Stimulated activated naive CD8-positive, alpha-beta T cell treated with anti-CD3 and anti-CD28 coated beads, Interleukin-15, Interleukin-2, amounts not matched to agents 100 ng/mL and 50 ng/mL, for 24 hours (primary cell): ENCODE results near the gene THSD4.
"Not testable (repeated sequence)": the region's sequence is repeated elsewhere in the genome, so short reads cannot be mapped to it uniquely, and the experiment has no call there.

ENCODE experiments used
- H3K27ac Mint-ChIP-seq: one replicate; pipeline ENCODE4 v1.8.0; 2021; ENCODE audit warnings: mild to moderate bottlenecking, mixed read lengths
- H3K27me3 Mint-ChIP-seq: one replicate; pipeline ENCODE4 v1.8.0; 2021; ENCODE audit warnings: mixed read lengths
- H3K36me3 Mint-ChIP-seq: one replicate; pipeline ENCODE4 v1.8.0; 2021; ENCODE audit warnings: low read depth, mixed read lengths
- H3K4me1 Mint-ChIP-seq: one replicate; pipeline ENCODE4 v1.8.0; 2021; ENCODE audit warnings: low read depth, mixed read lengths
- H3K4me3 Mint-ChIP-seq: one replicate; pipeline ENCODE4 v1.8.0; 2021; ENCODE audit warnings: mild to moderate bottlenecking, mixed read lengths
- H3K9me3 Mint-ChIP-seq: one replicate; pipeline ENCODE4 v1.8.0; 2021; ENCODE audit warnings: mixed read lengths

THSD4 gene

GRCh38 chr15:71142780-71143179, 27.5 kb downstream of the THSD4 start:
- Mint-ChIP-seq H3K27me3 (peaks cover 8% of the 10 kb centered on the region), H3K4me1 (no peaks in the 10 kb centered on the region)

GRCh38 chr15:71143373-71144310, 28.4 kb downstream of the THSD4 start:
- Mint-ChIP-seq H3K27me3 (peaks cover 8% of the 10 kb centered on the region), H3K4me1 (no peaks in the 10 kb centered on the region), H3K4me3 (no peak overlapping the region), H3K9me3 (peaks cover 4% of the 10 kb centered on the region), H3K36me3 (no peaks in the 10 kb centered on the region), H3K27ac (no peak overlapping the region)

More at GRCh38 chr15:71142780-71143179, 27.5 kb downstream of the THSD4 start:
- Mint-ChIP-seq H3K36me3 (no peaks in the 10 kb centered on the region), H3K9me3 (peaks cover 4% of the 10 kb centered on the region), H3K4me3 (no peak overlapping the region), H3K27ac (no peak overlapping the region)

- Mint-ChIP-seq H3K4me3 (no peak overlapping the region), H3K9me3 (no peaks in the 10 kb centered on the region), H3K36me3 (no peaks in the 10 kb centered on the region), H3K27ac (no peak overlapping the region), H3K27me3 (peaks cover 4% of the 10 kb centered on the region), H3K4me1 (no peaks in the 10 kb centered on the region)
Measured at GRCh38 chr15:71145648-71146047, 30.4 kb downstream of the THSD4 start.

DNA sequence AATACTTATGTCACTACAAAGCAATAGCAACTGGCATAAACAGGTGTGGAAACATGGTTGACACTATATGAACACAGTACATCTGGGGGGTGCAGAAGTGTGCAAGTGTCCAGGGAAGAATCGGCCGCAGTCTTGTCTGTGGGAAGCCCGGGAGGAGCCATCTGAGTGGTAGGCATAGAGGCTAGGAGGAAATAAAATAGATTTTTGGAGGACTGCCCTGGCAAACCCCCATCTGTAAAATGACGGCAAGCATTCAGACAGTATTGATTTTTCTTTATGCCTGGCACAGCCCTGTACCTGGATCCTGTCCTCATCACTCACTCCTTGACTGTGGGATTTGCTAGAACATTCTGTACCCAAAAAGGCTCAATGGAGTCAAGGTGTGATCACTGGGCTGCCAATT, 31.3 kb downstream of the THSD4 start:
- Mint-ChIP-seq H3K27me3 (peaks cover 4% of the 10 kb centered on the region), H3K4me3 (no peak overlapping the region)

GRCh38 chr15:71148048-71148447, 32.8 kb downstream of the THSD4 start:
- Mint-ChIP-seq H3K4me1 (no peaks in the 10 kb centered on the region), H3K4me3 (no peak overlapping the region), H3K36me3 (no peaks in the 10 kb centered on the region), H3K9me3 (no peaks in the 10 kb centered on the region), H3K27ac (no peak overlapping the region), H3K27me3 (peaks cover 4% of the 10 kb centered on the region)

More for the DNA sequence above, 31.3 kb downstream of the THSD4 start:
- Mint-ChIP-seq H3K9me3 (no peaks in the 10 kb centered on the region), H3K4me1 (no peaks in the 10 kb centered on the region), H3K27ac (no peak overlapping the region), H3K36me3 (no peaks in the 10 kb centered on the region)

DNA sequence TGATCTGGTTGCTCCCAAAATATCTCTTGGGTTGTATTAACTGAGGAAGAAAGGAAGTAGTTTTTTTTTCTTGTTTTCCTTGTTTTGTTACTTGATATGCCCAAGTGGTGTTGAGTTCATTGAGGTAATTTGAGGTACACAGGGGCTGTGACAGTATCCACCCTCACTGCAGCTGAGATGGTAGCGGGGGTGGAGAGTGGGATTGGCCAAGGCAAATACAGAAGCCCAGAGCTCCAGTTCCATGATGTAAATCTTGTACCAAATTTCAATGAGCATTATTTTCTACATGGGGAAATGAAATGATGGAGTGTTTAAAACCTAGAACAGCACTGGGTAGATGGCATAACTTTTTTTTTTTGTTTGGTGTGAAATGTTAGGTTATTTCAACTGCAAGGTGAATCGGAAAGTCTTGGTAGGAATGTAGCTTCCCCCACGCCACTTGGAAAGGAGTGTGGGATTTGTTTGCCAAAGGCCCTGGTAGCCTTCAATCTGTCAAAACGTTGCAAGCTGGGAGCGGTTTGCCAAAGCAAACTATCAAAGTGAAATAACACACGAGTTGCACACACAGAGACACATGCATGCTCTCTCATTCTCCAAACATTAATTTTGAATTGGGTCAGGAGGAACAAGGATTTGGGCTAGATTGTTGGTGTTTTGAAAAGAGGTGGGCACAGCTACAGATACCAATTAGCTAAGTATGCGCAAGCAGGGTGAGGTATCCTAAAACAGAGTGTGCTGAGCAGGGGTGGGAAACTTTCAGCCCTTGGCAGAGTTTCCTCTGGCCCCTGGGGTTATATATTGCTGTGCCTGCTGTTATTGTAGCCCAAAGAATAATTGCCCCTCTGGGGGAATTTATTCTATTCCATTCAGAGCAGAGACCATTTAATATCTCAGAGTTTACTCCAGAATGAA, 34.6 kb downstream of the THSD4 start:
- Mint-ChIP-seq H3K4me1 (no peaks in the 10 kb centered on the region), H3K9me3 (no peaks in the 10 kb centered on the region), H3K27me3 (peaks cover 1% of the 10 kb centered on the region), H3K36me3 (no peaks in the 10 kb centered on the region), H3K4me3 (no peak overlapping the region), H3K27ac (no peak overlapping the region)

DNA sequence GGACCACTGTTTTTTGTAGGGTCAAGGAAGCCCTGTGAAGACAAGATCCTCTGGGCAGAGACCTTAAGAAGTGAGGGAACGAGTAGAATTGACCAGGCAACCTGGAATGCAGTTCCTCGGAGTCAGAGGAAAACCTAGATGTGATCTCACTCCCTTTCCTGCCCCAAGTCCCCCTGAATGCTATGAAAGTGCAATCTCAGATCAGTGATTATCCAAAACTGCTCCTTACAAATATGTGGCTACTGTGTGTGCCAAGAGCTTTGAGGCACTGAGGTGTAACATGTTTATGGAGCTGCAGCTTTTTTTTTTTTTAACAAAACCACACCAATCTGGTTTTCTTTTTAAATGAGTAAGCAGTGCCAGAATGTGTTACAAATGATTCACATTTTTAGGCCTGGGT, 35.8 kb downstream of the THSD4 start:
- Mint-ChIP-seq H3K4me1 (no peaks in the 10 kb centered on the region), H3K27ac (no peak overlapping the region), H3K36me3 (no peaks in the 10 kb centered on the region), H3K4me3 (no peak overlapping the region), H3K9me3 (no peaks in the 10 kb centered on the region), H3K27me3 (no peaks in the 10 kb centered on the region)

- Mint-ChIP-seq H3K27me3 (no peaks in the 10 kb centered on the region), H3K27ac (no peak overlapping the region), H3K9me3 (no peaks in the 10 kb centered on the region), H3K36me3 (no peaks in the 10 kb centered on the region), H3K4me3 (no peak overlapping the region), H3K4me1 (no peaks in the 10 kb centered on the region)
Measured at GRCh38 chr15:71152542-71152941, 37.3 kb downstream of the THSD4 start.

DNA sequence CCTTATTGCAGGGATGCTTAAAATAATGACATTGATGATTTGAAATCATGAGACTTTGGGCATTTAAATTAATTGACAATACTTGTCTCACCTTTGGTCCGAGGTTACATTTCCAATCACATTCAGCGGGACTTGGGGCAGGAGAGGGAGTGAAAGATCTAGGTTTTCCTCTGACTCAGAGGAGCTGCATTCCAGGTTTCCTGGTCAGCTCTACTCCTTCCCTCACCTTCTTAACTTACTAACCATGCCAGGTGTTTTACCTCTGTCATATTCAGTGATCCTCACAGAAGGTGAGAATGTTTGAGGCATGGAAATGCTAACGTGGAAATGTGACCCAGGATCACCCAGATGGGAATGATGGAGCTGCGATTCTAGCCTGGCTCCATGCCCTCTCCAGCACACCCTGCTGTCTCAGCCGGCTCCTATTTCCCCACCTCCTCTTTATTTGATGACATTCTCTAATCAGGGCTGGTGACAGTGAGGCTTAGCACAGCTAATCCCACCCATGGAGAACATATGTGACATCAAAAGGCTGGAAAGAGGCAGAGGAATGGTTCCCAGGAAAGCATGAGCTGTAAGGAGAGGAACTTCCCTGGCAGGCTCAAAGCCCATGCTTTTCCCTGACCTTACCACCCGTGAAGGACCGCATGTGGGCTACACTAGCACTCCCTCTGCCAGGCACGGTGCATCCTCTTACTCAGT, 38.7 kb downstream of the THSD4 start:
- Mint-ChIP-seq H3K9me3 (no peaks in the 10 kb centered on the region), H3K27me3 (peaks cover 8% of the 10 kb centered on the region), H3K36me3 (no peaks in the 10 kb centered on the region), H3K4me3 (no peak overlapping the region), H3K27ac (no peak overlapping the region), H3K4me1 (no peaks in the 10 kb centered on the region)

DNA sequence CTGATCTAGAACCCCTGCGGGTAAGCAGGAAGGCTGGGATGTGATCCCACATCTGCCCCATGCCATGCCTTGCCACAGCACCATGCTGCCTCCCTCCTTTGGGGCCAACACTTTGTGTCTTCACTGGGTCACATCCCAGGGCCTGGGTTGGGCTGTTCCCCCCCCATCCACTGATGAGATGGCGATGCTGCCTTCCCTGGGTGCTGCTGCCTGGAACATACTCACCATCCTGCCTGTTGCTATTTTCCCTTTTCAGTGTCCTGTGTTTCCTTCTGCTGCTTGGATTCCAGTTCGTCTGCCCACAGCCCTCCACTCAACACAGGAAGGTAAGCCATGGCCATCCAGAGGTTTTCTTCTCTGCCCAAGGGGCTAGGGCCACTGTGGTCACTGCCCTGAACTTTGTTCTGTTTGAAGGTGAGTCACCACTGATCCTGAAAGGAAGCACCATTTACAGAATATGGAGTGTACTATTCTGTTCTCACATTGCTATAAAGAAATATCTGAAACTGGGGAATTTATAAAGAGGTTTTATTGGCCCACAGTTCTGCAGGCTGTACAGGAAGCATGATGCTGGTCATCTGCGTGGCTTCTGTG, 39.4 kb downstream of the THSD4 start:
- H3K27ac Mint-ChIP-seq = no peak overlapping the region

DNA sequence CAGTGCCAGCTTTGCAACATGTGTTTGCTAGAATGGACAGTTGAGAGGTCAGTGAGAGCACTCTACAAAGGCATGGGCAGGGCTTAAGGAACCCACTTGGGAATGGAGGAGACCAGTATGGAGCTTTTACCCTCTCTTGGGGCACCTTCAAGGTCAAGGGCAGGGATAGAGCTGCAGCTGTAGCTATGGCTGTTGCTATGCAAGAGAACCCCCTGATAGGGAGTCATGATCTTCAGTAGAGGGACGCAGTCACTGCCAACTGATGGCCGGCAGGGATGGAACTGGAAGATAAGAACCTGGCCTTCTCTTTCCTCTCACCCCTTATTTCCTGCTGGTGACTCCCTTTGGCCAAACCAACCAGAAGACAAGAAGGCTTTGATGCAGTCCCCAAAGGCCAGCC, 40.3 kb downstream of the THSD4 start:
- no peak overlapping the region for H3K4me3 Mint-ChIP-seq
- peaks cover 13% of the 10 kb centered on the region for H3K27me3 Mint-ChIP-seq
- no peaks in the 10 kb centered on the region for H3K4me1 Mint-ChIP-seq
- H3K9me3 Mint-ChIP-seq = no peaks in the 10 kb centered on the region
- H3K36me3 Mint-ChIP-seq = no peaks in the 10 kb centered on the region
- H3K27ac Mint-ChIP-seq = no peak overlapping the region

More for the DNA sequence above, 39.4 kb downstream of the THSD4 start:
- Mint-ChIP-seq H3K27me3 (peaks cover 13% of the 10 kb centered on the region), H3K4me1 (no peaks in the 10 kb centered on the region), H3K9me3 (no peaks in the 10 kb centered on the region), H3K36me3 (no peaks in the 10 kb centered on the region), H3K4me3 (no peak overlapping the region)

GRCh38 chr15:71160976-71161375, 45.7 kb downstream of the THSD4 start:
- Mint-ChIP-seq H3K27ac (no peak overlapping the region), H3K4me3 (no peak overlapping the region), H3K27me3 (peaks cover 42% of the 10 kb centered on the region), H3K4me1 (no peaks in the 10 kb centered on the region), H3K36me3 (no peaks in the 10 kb centered on the region), H3K9me3 (peaks cover 8% of the 10 kb centered on the region)

DNA sequence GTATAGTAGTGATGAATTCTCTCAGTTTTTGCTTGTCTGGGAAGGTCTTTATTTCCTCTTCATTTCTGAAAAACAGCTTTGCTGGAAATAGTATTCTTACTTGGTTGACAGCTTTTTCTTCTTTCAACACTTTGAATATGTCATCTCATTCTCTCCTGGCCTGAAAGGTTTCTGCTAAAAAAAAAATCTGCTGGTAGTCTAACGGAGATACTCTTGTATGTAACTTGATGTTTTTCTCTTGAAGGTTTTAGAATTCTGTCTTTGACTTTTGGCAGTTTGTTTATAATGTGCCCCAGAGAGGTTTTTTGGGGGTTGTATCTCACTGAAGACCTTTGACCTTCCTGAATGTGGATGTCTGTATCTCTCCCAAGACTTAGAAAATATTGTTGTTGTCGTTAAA, 47.0 kb downstream of the THSD4 start:
- Mint-ChIP-seq H3K4me3 (no peak overlapping the region), H3K4me1 (no peaks in the 10 kb centered on the region)

GRCh38 chr15:71164606-71165005, 49.3 kb downstream of the THSD4 start:
- Mint-ChIP-seq H3K9me3 (peaks cover 12% of the 10 kb centered on the region), H3K27me3 (peaks cover 40% of the 10 kb centered on the region)
- not testable (repeated sequence) for H3K36me3 Mint-ChIP-seq, H3K4me3 Mint-ChIP-seq, H3K27ac Mint-ChIP-seq, H3K4me1 Mint-ChIP-seq

More for the DNA sequence above, 47.0 kb downstream of the THSD4 start:
- Mint-ChIP-seq H3K27me3 (peaks cover 47% of the 10 kb centered on the region), H3K36me3 (no peaks in the 10 kb centered on the region), H3K9me3 (peaks cover 8% of the 10 kb centered on the region), H3K27ac (no peak overlapping the region)
